Skeletal muscle tissue (tissue), 4 donors: ENCODE results near the gene ANKRD40. TPM values are rescaled to one million over a fixed set of nuclear protein-coding genes. Genes with fewer than 3 reads are reported as not detected.

Source experiments
- H3K27ac ChIP-seq: one replicate; pipeline ENCODE4 v1.7.0; 2013; ENCODE audit warnings: mild to moderate bottlenecking, low read depth, low read length, inconsistent platforms
- H3K27me3 ChIP-seq, 3 donors: one replicate each; pipeline ENCODE4 v1.7.0; 2013; ENCODE audit warnings: low read length in 3 of 3; ENCODE audit not compliant: control insufficient read depth in 3 of 3, insufficient read depth in 3 of 3
- H3K36me3 ChIP-seq, 3 donors: one replicate each; pipeline ENCODE4 v1.7.0; 2013; ENCODE audit warnings: low read length in 3 of 3; ENCODE audit not compliant: control insufficient read depth in 3 of 3, insufficient read depth in 3 of 3
- H3K4me1 ChIP-seq, 3 donors: one replicate each; pipeline ENCODE4 v1.7.0; 2013; ENCODE audit warnings: low read length in 3 of 3, mild to moderate bottlenecking in 3 of 3; ENCODE audit not compliant: control insufficient read depth in 3 of 3, insufficient read depth in 3 of 3
- H3K4me3 ChIP-seq, 3 donors: one replicate each; pipeline ENCODE4 v1.7.0; 2013; ENCODE audit warnings: low read length in 3 of 3
- H3K9ac ChIP-seq, 3 donors: one replicate each; pipeline ENCODE4 v1.7.0; 2013; ENCODE audit warnings: low read length in 3 of 3, mild to moderate bottlenecking in 3 of 3, moderate library complexity in 2 of 3, low read depth in 1 of 3
- H3K9me3 ChIP-seq, 3 donors: one replicate each; pipeline ENCODE4 v1.7.0; 2013; ENCODE audit warnings: low read length in 3 of 3; ENCODE audit not compliant: control insufficient read depth in 3 of 3
- total RNA-seq: library from RNA; depleted of rRNA; stranded (reverse); fragments of >200 nt; gene quantifications from one replicate; pipeline ENCODE4 v1.2.3, GENCODE V29; 2014
- donor health status: Osteomylitis.

The ANKRD40 gene
- total RNA-seq, 1 donor from 2014 or later: 28.7 TPM

- Histone ChIP-seq H3K27me3 (no peaks in the 10 kb centered on the region), H3K36me3 (no peaks in the 10 kb centered on the region), H3K27ac (no peak overlapping the region), H3K4me1 (peaks cover 3 to 14% (median 12%) of the 10 kb centered on the region in 3 donors), H3K4me3 (no peak overlapping the region), H3K9ac (no peak overlapping the region), H3K9me3 (no peaks in the 10 kb centered on the region)
Measured at GRCh38 chr17:50672071-50672470, 35.6 kb downstream of the ANKRD40 start.

DNA sequence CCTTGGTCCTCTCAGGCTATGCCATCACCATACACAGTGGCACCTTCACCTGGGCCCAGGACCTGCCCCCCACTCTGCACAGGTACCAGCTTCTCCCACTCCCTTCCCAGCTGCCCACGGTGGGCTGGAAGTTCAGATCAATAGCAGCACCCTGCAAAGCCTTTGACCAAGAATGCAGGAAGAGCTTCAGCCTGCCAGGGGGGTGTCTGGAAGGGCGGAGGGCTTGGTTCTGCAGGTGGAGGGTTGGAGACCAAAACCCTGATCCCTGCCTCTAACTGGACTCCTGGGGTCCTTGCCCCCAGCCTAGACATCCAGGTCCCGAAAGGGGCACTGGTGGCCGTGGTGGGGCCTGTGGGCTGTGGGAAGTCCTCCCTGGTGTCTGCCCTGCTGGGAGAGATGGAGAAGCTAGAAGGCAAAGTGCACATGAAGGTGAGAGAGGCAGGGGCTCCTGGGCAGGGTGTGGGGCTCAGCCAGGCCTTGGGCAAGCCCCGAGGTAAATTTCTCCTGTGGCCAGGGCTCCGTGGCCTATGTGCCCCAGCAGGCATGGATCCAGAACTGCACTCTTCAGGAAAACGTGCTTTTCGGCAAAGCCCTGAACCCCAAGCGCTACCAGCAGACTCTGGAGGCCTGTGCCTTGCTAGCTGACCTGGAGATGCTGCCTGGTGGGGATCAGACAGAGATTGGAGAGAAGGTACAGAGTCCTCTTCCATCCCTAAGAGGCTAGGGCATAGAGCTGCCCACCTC is 38.7 kb downstream of the ANKRD40 start:
- no peaks in the 10 kb centered on the region for H3K27me3 ChIP-seq
- H3K4me3 ChIP-seq: no peak overlapping the region
- no peaks in the 10 kb centered on the region for H3K9me3 ChIP-seq
- no peak overlapping the region for H3K9ac ChIP-seq
- H3K36me3 ChIP-seq: no peaks in the 10 kb centered on the region
- peaks cover 0 to 3% (median 0%) of the 10 kb centered on the region in 3 donors for H3K4me1 ChIP-seq
- no peak overlapping the region for H3K27ac ChIP-seq

DNA sequence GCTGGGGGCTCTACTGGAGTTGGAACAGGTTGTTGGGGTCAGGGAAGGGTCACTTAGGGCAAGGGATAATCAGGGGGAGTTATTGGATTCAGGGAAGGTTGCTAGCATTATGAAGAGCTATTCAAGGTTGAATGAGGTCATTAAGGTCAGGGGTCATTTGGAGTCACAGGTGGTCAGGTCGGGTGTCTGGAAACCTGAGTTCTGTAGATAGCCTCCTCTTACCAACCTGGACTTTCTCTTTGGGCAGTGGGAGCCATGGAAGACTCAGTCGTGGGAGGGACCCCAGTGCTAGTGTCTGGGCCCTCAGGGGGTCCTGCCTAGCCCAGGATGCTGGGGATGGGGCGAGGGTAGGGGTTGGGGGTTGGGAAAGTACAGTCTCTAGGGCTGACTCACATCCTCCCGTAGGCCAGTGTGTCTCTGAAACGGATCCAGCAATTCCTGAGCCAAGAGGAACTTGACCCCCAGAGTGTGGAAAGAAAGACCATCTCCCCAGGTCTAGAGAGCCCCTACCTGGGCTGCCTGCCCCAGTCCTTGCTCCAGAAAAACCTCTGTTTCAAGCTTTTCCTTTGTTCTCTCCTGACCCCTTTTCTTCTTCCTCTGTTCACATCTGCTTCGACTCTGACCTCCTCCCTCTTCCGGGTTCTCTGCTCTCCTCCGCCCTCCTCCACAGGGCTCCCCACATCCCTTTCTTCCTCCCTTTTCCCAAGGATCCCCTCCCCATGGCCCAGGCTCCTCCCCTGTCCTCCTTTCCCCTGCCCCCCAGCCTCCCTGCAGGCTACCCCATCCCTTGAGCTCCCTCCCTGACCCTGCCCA is 39.5 kb downstream of the ANKRD40 start:
- H3K27me3 ChIP-seq: no peaks in the 10 kb centered on the region
- peaks cover 0 to 3% (median 0%) of the 10 kb centered on the region in 3 donors for H3K4me1 ChIP-seq
- H3K4me3 ChIP-seq: no peak overlapping the region
- no peak overlapping the region for H3K27ac ChIP-seq
- H3K9me3 ChIP-seq: no peaks in the 10 kb centered on the region
- no peaks in the 10 kb centered on the region for H3K36me3 ChIP-seq
- no peak overlapping the region for H3K9ac ChIP-seq

GRCh38 chr17:50667259-50668024 is 40.3 kb downstream of the ANKRD40 start:
- Histone ChIP-seq H3K36me3 (no peaks in the 10 kb centered on the region), H3K4me3 (no peak overlapping the region)

GRCh38 chr17:50666316-50666715 is 41.4 kb downstream of the ANKRD40 start:
- Histone ChIP-seq H3K36me3 (no peaks in the 10 kb centered on the region), H3K9ac (no peak overlapping the region), H3K4me3 (no peak overlapping the region), H3K27ac (no peak overlapping the region), H3K27me3 (no peaks in the 10 kb centered on the region), H3K4me1 (peaks cover 8 to 9% (median 8%) of the 10 kb centered on the region in 3 donors), H3K9me3 (no peaks in the 10 kb centered on the region)

More at GRCh38 chr17:50667259-50668024, 40.3 kb downstream of the ANKRD40 start:
- Histone ChIP-seq H3K4me1 (no peaks in the 10 kb centered on the region), H3K27ac (no peak overlapping the region), H3K9me3 (no peaks in the 10 kb centered on the region), H3K9ac (no peak overlapping the region), H3K27me3 (no peaks in the 10 kb centered on the region)

DNA sequence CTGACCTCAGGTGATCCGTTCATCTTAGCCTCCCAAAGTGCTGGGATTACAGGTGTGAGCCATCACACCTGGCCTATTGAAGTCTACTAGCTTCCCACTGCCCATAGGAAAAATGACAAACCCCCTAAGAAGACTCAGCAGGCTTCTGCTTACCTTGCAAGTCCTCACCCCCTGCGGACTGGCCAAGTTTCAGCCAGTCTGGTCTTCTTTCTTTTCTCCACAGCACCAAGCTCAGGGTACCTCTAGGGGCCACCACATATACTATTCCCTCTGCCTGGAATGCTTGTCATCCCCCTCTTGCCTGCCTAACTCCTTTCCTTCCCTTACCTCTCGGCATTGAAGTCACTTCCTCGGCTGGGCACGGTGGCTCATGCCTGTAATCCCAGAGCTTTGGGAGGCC is 41.9 kb downstream of the ANKRD40 start:
- Histone ChIP-seq H3K27ac (no peak overlapping the region), H3K4me3 (no peak overlapping the region)

DNA sequence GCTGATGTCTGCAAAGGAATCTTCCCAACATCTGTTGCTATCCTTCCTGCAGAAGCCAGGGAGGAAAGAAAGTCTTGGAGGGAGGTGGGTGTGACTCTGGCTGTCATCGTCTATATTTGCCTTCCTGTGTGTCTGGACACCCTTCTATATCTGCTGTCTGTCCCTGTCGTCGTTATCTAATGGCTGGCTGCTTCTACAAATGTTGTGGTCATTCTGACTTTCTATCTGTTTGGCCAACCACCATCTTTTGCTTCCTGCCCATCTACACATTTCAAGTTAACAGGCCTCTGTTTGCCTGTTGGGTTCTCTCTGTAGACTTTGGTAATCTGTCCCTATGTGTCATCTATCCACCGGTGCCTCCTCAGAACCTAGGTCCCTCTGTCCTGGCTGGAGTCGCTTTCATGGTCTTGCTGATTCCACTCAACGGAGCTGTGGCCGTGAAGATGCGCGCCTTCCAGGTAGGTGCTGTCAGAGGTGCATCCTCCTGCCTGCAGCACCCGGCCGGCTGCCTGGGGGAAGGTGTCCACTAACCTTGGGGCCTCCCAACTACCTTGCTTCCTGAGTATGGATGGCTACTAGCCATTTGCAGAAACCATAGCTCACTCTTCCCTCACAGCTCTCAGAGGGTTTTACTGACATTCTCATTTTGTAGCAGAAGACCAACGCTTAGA is 42.8 kb downstream of the ANKRD40 start:
- Histone ChIP-seq H3K27me3 (no peaks in the 10 kb centered on the region), H3K4me1 (peaks cover 20 to 23% (median 22%) of the 10 kb centered on the region in 3 donors), H3K9me3 (no peaks in the 10 kb centered on the region), H3K9ac (no peak overlapping the region), H3K4me3 (no peak overlapping the region), H3K27ac (no peak overlapping the region), H3K36me3 (no peaks in the 10 kb centered on the region)

More for the DNA sequence above, 41.9 kb downstream of the ANKRD40 start:
- Histone ChIP-seq H3K27me3 (no peaks in the 10 kb centered on the region), H3K9ac (no peak overlapping the region), H3K36me3 (no peaks in the 10 kb centered on the region), H3K4me1 (peaks cover 12 to 14% (median 13%) of the 10 kb centered on the region in 3 donors), H3K9me3 (no peaks in the 10 kb centered on the region)

DNA sequence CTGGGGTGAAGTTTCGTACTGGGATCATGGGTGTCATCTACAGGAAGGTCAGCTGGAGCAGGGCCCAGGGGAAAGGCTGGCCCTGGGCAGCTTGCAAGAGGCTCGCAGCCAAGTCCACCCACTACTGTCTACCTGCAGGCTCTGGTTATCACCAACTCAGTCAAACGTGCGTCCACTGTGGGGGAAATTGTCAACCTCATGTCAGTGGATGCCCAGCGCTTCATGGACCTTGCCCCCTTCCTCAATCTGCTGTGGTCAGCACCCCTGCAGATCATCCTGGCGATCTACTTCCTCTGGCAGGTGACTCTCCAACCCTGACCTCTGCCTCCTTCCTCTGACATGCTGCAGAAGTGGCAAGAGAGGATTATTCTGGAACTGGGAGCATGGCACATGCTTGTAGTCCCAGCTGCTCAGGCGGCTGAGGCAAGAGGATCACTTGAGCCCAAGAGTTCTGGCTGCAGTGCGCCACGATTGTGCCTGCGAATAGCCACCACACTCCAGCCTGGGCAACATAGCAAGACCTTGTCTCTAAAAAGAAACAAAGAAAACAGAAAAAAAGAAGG is 43.8 kb downstream of the ANKRD40 start:
- Histone ChIP-seq H3K4me3 (no peak overlapping the region), H3K4me1 (peaks cover 20 to 23% (median 22%) of the 10 kb centered on the region in 3 donors), H3K9me3 (no peaks in the 10 kb centered on the region), H3K9ac (no peak overlapping the region), H3K27ac (no peak overlapping the region), H3K36me3 (no peaks in the 10 kb centered on the region), H3K27me3 (no peaks in the 10 kb centered on the region)

GRCh38 chr17:50662632-50663225 is 45.0 kb downstream of the ANKRD40 start:
- Histone ChIP-seq H3K4me3 (no peak overlapping the region), H3K27me3 (no peaks in the 10 kb centered on the region), H3K36me3 (no peaks in the 10 kb centered on the region), H3K9ac (no peak overlapping the region), H3K27ac (no peak overlapping the region), H3K4me1 (peaks cover 20 to 23% (median 22%) of the 10 kb centered on the region in 3 donors), H3K9me3 (no peaks in the 10 kb centered on the region)
